Measurements from ENCODE around the gene PLP2.

DNA sequence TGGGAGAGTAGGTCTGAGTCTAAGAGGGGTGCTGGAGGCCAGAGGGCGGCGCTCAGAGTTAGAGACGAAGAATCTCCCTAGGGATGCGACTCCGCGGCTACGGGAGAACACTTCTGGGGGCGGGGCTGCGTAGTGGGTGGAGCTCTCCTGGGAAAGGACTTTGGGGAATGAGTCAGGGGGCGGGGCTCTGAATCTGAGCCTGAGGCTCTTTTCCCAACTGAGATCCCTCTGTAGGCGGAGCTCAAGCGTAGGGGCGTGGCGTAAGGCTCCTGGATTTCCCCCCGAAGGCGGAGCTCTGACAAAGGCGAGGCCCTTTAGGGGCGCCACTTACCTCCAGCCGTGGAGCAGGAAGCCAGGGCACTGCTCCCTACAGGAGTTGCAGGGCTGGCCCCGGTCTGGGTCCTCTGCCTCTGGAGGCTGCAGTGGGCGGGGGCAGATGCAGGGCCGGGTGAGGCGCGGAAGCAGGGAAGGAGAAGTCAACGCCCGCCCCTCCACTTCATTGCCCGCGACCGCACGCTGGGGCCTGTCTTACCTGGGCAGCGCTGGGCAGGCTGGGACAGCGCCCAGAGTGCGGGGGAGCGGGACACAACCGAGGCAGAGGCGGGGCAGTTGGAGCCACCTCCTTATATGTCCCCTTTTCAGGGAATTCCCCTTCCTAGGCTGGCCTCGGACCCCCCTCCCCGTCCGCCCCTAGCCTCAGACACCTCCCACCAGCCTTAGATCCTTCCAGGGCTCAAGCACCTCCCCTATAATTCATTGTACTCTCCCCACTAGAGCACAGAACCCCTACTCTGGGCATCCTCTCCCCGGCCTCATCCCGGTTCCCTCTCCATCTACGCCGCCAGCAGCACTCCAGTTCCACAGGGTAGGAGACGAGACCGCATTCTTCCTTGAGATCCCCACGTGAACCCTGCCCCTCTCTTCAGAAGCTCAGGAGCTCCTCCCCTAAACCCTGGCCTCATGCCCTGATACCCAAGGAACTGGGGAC, 12.9 kb downstream of the PLP2 start:
- TF ChIP-seq, protein P1, sequence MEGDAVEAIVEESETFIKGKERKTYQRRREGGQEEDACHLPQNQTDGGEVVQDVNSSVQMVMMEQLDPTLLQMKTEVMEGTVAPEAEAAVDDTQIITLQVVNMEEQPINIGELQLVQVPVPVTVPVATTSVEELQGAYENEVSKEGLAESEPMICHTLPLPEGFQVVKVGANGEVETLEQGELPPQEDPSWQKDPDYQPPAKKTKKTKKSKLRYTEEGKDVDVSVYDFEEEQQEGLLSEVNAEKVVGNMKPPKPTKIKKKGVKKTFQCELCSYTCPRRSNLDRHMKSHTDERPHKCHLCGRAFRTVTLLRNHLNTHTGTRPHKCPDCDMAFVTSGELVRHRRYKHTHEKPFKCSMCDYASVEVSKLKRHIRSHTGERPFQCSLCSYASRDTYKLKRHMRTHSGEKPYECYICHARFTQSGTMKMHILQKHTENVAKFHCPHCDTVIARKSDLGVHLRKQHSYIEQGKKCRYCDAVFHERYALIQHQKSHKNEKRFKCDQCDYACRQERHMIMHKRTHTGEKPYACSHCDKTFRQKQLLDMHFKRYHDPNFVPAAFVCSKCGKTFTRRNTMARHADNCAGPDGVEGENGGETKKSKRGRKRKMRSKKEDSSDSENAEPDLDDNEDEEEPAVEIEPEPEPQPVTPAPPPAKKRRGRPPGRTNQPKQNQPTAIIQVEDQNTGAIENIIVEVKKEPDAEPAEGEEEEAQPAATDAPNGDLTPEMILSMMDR (IDR thresholded peaks at IDR 0.05; ENCODE audit: poor library complexity) = no peak
- TF ChIP-seq EZH2 (IDR thresholded peaks at IDR 0.05; ENCODE audit: borderline replicate concordance) = no peak
- TF ChIP-seq EZH2phosphoT487 (IDR thresholded peaks at IDR 0.05; ENCODE audit: low read depth, severe bottlenecking, unreplicated experiment) = no peak
